AG04449 (cell line): ENCODE measurements around the gene GPBP1.

ENCODE experiments used
- CTCF ChIA-PET: fragments of 350-600 bp; formaldehyde crosslinking; extraction: SDS; loops from one replicate; lab custom pipeline; 2021; ENCODE audit warnings: antibody characterized with exemption; lab: Yijun Ruan, JAX
- POLR2A ChIA-PET: fragments of 400-600, 350-600 bp; formaldehyde crosslinking; extraction: SDS; loops from one replicate; lab custom pipeline; 2020; ENCODE audit warnings: antibody characterized with exemption, inconsistent platforms; lab: Yijun Ruan, JAX
- DNase-seq: peaks from one replicate; pipeline ENCODE4 v3.0.0-alpha.2; 2010; ENCODE audit warnings: low read depth, low spot score
- H3K4me3 ChIP-seq: 2 replicates; pipeline ENCODE4 v1.5.1; 2011; ENCODE audit warnings: low read depth, mild to moderate bottlenecking, control low read depth, low read length
- TF ChIP-seq, protein P1 (sequence below): IDR thresholded peaks from one replicate; pipeline ENCODE4 v1.5.1; 2011; ENCODE audit warnings: mild to moderate bottlenecking, moderate library complexity, low read length, control low read depth, inconsistent platforms; ENCODE audit not compliant: insufficient read depth; ENCODE audit errors: missing control alignments

GPBP1 gene

DNA sequence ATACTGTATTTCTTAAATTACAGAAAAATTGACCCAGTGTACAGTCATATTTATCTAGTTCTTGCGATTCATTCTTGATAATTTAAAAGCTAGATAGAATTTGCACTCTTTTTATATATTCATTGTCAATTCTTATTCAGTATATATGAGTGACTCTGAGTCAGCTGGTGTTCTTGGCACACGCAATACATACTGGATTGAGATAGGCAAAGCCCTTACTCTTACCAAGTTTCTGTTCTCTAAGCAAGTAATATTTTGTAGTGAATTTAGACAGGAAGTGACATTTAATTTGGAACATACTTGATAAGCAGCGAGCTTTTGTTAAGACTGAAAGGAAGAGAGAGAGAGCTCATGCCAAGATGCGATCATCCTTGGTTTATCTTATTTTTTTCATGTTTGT, 57.7 kb downstream of the GPBP1 start:
- no peak for DNase-seq
- ChIA-PET CTCF (interaction anchor here (0.8 to 1.3 kb wide), 3 partner anchors 9 to 330 kb away, joined by 3 to 4 read pairs (median 3); no protein-coding TSS in a partner anchor), POLR2A (no interaction called here)
- TF ChIP-seq, protein P1, sequence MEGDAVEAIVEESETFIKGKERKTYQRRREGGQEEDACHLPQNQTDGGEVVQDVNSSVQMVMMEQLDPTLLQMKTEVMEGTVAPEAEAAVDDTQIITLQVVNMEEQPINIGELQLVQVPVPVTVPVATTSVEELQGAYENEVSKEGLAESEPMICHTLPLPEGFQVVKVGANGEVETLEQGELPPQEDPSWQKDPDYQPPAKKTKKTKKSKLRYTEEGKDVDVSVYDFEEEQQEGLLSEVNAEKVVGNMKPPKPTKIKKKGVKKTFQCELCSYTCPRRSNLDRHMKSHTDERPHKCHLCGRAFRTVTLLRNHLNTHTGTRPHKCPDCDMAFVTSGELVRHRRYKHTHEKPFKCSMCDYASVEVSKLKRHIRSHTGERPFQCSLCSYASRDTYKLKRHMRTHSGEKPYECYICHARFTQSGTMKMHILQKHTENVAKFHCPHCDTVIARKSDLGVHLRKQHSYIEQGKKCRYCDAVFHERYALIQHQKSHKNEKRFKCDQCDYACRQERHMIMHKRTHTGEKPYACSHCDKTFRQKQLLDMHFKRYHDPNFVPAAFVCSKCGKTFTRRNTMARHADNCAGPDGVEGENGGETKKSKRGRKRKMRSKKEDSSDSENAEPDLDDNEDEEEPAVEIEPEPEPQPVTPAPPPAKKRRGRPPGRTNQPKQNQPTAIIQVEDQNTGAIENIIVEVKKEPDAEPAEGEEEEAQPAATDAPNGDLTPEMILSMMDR = no peak
- no peak overlapping the region for H3K4me3 ChIP-seq

DNA sequence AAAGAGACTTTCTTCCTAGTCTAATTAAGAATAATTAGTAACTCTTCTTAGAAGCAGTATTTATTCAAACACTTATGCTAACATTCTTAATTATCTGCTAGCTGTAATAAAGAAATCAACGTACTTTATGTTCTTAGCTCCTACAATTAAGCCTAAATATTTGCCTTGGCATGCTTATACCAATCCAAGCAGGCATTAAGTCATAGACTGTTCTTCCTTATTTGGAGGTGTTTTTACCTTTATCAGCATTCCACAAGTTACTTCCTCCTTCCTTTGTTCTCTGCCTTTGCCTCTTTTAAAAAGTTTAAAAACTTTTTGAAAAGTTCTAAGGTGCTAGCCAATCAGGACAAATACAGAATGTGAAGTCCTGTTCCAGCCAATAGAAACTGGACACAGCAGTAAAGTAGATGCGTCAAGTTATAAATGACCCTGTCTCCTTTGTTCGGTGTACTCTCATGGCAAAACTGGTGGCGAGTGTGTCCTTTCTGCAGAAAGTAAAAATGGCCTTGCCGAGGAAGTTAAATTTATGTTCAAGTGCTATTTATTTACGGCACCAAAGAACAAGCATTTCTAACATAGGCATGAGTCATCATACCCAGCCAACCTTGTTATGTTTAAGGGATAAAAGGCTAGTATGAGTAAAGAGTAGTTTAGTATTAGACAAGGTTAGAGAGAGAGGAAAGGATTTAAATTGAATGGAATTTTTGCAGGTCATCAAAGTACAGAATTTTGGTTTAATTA, 58.6 kb downstream of the GPBP1 start:
- DNase-seq = no peak
- H3K4me3 ChIP-seq = no peak overlapping the region
- TF ChIP-seq, protein P1 = no peak
- ChIA-PET POLR2A (no interaction called here), CTCF (interaction anchor here (0.8 to 1.3 kb wide), 3 partner anchors 10 to 331 kb away, joined by 3 to 4 read pairs (median 3); no protein-coding TSS in a partner anchor)

DNA sequence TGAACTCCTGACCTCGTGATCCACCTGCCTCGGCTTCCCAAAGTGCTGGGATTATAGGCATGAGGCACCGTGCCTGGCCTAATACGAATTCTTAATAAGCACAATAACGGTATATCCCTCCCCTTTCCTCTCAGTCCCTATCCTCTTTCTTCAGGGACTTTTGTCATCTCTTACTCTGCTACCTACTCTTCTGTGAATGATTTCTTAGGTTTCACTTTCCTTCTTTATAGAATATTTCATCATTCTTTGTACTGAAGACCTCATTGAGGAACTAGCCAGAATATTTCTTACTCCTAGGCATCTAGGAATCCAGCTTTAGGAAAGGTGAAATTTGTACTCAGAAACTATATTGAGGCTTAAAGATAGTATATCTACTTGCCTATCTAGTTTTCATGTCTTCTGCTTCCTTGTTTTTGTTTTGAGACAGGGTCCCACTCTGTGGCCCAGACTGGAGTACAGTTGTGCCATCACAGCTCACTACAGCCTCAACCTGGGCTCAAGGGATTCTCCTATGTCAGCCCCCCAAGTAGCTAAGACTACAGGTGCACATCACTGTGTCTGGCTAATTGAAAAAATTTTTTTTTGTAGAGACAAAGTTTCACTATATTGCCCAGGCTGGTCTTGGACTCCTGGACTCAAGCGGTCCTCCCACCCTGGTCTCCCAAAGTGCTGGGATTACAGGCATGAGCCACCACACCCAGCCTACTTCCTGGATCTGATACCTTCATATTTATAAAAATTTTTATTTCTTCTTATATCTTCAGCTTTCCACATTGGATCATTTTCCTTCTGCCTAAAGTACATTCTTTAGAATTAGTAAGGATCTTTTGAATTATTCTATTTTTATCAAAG, 69.7 kb downstream of the GPBP1 start:
- DNase-seq = no peak
- ChIA-PET CTCF (interaction anchor here (1.1 kb wide), 1 partner anchor 9 kb away, joined by 3 read pairs; no protein-coding TSS in a partner anchor), POLR2A (no interaction called here)
- H3K4me3 ChIP-seq = no peak overlapping the region
- TF ChIP-seq, protein P1 = no peak

DNA sequence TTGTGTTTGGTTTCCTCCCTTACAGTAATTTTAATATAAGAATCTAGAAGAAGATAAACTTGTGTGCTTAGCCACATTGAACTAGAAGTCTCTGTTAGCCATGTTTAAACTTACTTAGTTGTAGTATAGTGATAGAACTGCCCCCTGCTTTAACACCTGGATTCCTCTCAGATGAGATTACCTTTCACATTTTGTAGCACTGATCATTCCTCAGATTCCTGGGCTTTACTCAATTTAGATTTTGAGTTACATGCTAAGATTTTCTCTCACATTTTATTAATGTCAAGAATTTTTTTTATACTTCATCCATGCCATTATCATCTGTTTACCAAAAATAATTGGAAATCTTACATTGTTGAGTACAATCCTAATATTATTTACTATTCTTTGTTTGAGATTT, 70.5 kb downstream of the GPBP1 start:
- CTCF ChIA-PET = interaction anchor here (1.2 kb wide), 1 partner anchor 29 kb away, joined by 5 read pairs; no protein-coding TSS in a partner anchor
- no peak for DNase-seq
- H3K4me3 ChIP-seq = no peak overlapping the region
- TF ChIP-seq, protein P1 = no peak
- POLR2A ChIA-PET = interaction anchor here (0.7 kb wide), 1 partner anchor 1346 kb away, joined by 3 read pairs; no protein-coding TSS in a partner anchor

DNA sequence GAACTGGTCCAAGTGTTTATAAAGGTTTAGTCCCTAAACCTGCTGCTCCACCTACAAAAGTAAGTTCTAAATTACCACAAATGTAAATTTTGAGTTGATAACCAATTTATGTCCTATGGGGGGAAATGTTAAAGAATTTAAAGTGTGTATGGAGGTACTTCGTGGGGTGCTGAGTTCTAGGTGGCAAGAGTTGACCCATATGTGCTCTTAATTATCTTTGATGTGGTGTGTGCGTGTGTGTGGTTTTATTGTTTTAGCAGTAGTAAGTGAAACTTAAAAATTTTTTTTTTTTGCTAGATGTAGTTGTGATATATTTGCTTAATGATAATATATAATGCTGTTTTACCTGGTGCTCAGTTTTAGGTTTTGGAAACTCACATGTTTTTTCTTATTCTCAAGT, 72.6 kb downstream of the GPBP1 start:
- TF ChIP-seq, protein P1 = no peak
- ChIA-PET CTCF (no interaction called here), POLR2A (no interaction called here)
- no peak overlapping the region for H3K4me3 ChIP-seq
- DNase-seq = no peak

DNA sequence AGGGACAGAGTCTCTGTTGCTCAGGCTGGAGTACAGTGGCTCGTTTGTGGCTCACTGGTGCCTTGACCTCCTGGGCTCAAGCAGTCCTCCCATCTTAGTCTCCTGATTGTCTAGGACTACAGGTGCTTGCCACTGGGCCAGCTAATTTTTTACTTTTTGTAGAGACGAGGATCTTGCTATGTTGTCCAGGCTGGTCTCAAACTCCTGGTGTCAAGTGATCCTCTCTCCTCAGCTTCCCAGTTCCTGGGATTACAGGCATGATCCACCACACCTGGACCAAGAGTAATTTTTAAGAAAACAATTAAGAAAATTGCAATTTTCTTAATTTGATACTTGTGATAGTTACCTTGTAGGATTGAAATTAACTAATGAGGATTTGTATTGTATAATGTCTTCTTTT, 73.9 kb downstream of the GPBP1 start:
- CTCF ChIA-PET = no interaction called here
- no peak for DNase-seq
- POLR2A ChIA-PET = no interaction called here
- TF ChIP-seq, protein P1 = no peak
- no peak overlapping the region for H3K4me3 ChIP-seq
